HEK293 (cell line): ENCODE measurements around the gene SLF2.

Source experiments
- REST ChIP-seq: fragments of 450-650 bp; formaldehyde crosslinking; IDR thresholded peaks from 2 replicates; pipeline ENCODE4 v1.5.1; 2016; ENCODE audit warnings: missing biosample characterization, missing genetic modification characterization
- TF ChIP-seq, protein P1 (sequence below): fragments of 450-650 bp; formaldehyde crosslinking; IDR thresholded peaks from 2 replicates; pipeline ENCODE4 v1.5.1; 2016; ENCODE audit warnings: missing biosample characterization, missing genetic modification characterization

DNA sequence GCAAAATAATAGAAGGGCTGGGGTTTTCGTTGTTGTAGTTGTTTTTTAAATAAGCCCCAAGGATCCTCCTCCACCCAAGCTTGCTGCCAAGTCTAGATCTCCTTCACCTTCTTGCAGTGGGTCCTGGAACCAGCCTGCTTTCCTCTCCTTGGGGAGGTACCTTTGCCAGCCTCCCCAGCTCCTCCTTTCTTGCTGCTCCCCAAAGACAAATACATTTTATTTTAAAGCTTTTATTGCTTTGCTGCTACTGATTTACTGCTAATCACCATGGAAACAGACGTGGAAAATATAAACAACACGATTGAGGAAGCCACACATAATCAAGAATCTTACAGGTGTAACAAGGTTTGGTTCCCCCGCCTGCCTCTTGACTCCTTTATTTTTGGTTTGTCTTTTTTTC lies 17.4 kb upstream of the SLF2 start:
- no peak for TF ChIP-seq REST (tag by site-specific recombination)
- TF ChIP-seq, protein P1, sequence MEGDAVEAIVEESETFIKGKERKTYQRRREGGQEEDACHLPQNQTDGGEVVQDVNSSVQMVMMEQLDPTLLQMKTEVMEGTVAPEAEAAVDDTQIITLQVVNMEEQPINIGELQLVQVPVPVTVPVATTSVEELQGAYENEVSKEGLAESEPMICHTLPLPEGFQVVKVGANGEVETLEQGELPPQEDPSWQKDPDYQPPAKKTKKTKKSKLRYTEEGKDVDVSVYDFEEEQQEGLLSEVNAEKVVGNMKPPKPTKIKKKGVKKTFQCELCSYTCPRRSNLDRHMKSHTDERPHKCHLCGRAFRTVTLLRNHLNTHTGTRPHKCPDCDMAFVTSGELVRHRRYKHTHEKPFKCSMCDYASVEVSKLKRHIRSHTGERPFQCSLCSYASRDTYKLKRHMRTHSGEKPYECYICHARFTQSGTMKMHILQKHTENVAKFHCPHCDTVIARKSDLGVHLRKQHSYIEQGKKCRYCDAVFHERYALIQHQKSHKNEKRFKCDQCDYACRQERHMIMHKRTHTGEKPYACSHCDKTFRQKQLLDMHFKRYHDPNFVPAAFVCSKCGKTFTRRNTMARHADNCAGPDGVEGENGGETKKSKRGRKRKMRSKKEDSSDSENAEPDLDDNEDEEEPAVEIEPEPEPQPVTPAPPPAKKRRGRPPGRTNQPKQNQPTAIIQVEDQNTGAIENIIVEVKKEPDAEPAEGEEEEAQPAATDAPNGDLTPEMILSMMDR, result no peak
